Measurements from ENCODE around the gene SELENOP. TPM values are rescaled to one million over a fixed set of nuclear protein-coding genes. Genes with fewer than 3 reads are reported as not detected.
"Not testable (repeated sequence)": the region's sequence is repeated elsewhere in the genome, so short reads cannot be mapped to it uniquely, and the experiment has no call there.

Gene SELENOP
- total RNA-seq, 1 donor from 2014 or later, result 884 TPM

GRCh38 chr5:42854795-42855194 is 43.1 kb upstream of the SELENOP start:
- Histone ChIP-seq H3K9me3 (no peaks in the 10 kb centered on the region), H3K27me3 (no peaks in the 10 kb centered on the region), H3K27ac (no peak overlapping the region), H3K36me3 (no peaks in the 10 kb centered on the region), H3K4me3 (no peak overlapping the region), H3K4me1 (peaks cover 5% of the 10 kb centered on the region)
- no peak for TF ChIP-seq CTCF (IDR thresholded peaks at IDR 0.05)
- intact Hi-C loops (cut with DNase I), result no loop called here
- ATAC-seq (no peak), DNase-seq (no peak)

GRCh38 chr5:42852826-42853225 is 41.1 kb upstream of the SELENOP start:
- ATAC-seq (no peak), DNase-seq (no peak)
- no peaks in the 10 kb centered on the region for H3K9me3 ChIP-seq
- H3K4me3 ChIP-seq, result no peak overlapping the region
- H3K36me3 ChIP-seq, result no peaks in the 10 kb centered on the region
- peaks cover 5% of the 10 kb centered on the region for H3K4me1 ChIP-seq
- no peak for TF ChIP-seq CTCF (IDR thresholded peaks at IDR 0.05)
- no peaks in the 10 kb centered on the region for H3K27me3 ChIP-seq
- H3K27ac ChIP-seq, result no peak overlapping the region
- intact Hi-C loops (cut with DNase I), result no loop called here

- H3K27ac ChIP-seq, result no peak overlapping the region
- no peak for TF ChIP-seq CTCF (IDR thresholded peaks at IDR 0.05)
These were observed 39.8 kb upstream of the SELENOP start for GRCh38 chr5:42851481-42851880.

GRCh38 chr5:42848545-42848944 is 36.9 kb upstream of the SELENOP start:
- TF ChIP-seq CTCF (IDR thresholded peaks at IDR 0.05), result no peak
- intact Hi-C loops (cut with DNase I), result no loop called here
- Histone ChIP-seq H3K4me3 (no peak overlapping the region), H3K27ac (no peak overlapping the region), H3K9me3 (no peaks in the 10 kb centered on the region), H3K36me3 (no peaks in the 10 kb centered on the region), H3K4me1 (no peaks in the 10 kb centered on the region), H3K27me3 (no peaks in the 10 kb centered on the region)
- DNase-seq (no peak), ATAC-seq (no peak)

More at GRCh38 chr5:42851481-42851880, 39.8 kb upstream of the SELENOP start:
- no peaks in the 10 kb centered on the region for H3K9me3 ChIP-seq
- ATAC-seq (no peak), DNase-seq (no peak)
- H3K36me3 ChIP-seq, result no peaks in the 10 kb centered on the region
- intact Hi-C loops (cut with DNase I), result no loop called here
- H3K4me3 ChIP-seq, result no peak overlapping the region
- peaks cover 5% of the 10 kb centered on the region for H3K4me1 ChIP-seq
- no peaks in the 10 kb centered on the region for H3K27me3 ChIP-seq

GRCh38 chr5:42844408-42844807 is 32.7 kb upstream of the SELENOP start:
- H3K27ac ChIP-seq; H3K4me3 ChIP-seq; DNase-seq; ATAC-seq; H3K36me3 ChIP-seq; H3K27me3 ChIP-seq; intact Hi-C loops (cut with DNase I); H3K9me3 ChIP-seq: not testable (repeated sequence)
- peaks cover 11% of the 10 kb centered on the region for H3K4me1 ChIP-seq

- H3K9me3 ChIP-seq, result no peaks in the 10 kb centered on the region
- no peak for ATAC-seq
- no peaks in the 10 kb centered on the region for H3K27me3 ChIP-seq
- no peaks in the 10 kb centered on the region for H3K36me3 ChIP-seq
- TF ChIP-seq CTCF (IDR thresholded peaks at IDR 0.05), result no peak
- H3K4me3 ChIP-seq, result no peak overlapping the region
- no peak for DNase-seq
- H3K27ac ChIP-seq, result no peak overlapping the region
- peaks cover 11% of the 10 kb centered on the region for H3K4me1 ChIP-seq
- intact Hi-C loops (cut with DNase I), result no loop called here
These were observed 32.1 kb upstream of the SELENOP start for GRCh38 chr5:42843675-42844292.
